Measurements from ENCODE around the gene RAPGEF3.

The RAPGEF3 gene

DNA sequence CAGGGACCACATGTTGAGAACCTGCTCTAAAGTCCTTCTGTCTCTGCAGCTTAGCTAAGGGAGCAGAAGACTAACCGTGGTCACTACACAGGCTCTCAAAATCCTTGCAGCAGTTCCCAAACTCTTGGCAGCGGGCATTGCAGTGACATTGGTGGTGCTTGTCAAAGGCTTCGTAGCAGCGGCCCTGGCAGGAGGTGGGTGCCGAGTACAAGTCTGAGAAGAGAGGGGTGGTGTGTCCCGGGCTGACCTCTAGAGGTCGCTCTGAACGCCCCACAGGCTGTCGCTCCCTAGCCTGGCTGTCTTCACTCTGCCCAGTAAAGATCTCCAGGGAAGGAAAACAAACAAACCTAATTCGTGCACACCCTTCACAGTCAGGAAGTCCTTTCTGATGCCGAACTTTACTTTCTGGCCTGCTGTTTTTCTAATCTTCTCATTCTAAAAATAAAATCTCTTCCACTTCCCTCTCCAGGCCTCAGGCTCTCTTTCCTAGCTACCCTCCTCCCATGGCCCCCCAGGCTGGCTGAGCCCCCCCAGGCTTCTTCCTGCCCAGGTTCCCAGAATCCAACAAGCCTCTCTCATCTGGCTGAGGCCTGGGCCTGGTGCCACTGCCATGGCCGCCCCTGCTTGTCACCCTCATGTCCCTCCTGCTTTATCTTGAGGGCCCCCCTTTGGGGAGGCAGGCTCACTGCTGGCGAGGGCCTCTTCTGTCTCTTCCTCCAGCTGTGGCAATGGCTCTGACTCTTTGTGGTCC is 41.1 kb downstream of the RAPGEF3 start:
- ATAC-seq = peak; percentile 94
- TF ChIP-seq ZNF70 (CRISPR knock-in tag; IDR thresholded peaks at IDR 0.05) (no peak), ZFP3 (CRISPR knock-in tag; IDR thresholded peaks at IDR 0.05) (no peak)
- TF ChIP-seq, protein P1, sequence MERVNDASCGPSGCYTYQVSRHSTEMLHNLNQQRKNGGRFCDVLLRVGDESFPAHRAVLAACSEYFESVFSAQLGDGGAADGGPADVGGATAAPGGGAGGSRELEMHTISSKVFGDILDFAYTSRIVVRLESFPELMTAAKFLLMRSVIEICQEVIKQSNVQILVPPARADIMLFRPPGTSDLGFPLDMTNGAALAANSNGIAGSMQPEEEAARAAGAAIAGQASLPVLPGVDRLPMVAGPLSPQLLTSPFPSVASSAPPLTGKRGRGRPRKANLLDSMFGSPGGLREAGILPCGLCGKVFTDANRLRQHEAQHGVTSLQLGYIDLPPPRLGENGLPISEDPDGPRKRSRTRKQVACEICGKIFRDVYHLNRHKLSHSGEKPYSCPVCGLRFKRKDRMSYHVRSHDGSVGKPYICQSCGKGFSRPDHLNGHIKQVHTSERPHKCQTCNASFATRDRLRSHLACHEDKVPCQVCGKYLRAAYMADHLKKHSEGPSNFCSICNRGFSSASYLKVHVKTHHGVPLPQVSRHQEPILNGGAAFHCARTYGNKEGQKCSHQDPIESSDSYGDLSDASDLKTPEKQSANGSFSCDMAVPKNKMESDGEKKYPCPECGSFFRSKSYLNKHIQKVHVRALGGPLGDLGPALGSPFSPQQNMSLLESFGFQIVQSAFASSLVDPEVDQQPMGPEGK (CRISPR knock-in tag; IDR thresholded peaks at IDR 0.05; ENCODE audit: borderline replicate concordance) = 0 out of 2 replicates have a peak, but pooled peaks have one; percentile 27

DNA sequence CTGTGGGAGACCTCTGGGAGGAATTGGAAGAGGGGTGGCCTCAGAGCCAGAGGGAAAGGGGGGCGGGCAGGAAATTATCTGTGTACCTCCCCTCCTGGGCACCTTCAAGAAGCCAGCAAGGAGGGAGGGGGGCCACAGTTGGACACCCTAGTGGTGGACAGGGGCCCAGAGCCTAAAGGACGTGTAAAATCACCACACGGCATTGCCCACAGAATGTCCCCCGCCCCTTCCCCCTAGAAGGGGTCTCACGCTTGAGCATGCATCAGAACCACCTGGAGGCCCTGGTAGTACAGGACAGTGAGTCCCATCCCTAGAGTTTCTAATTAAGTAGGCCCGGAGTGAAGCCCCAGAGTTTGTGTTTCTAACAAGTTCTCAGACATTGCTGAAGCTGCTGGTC is 41.6 kb downstream of the RAPGEF3 start:
- TF ChIP-seq ZNF70 (CRISPR knock-in tag; IDR thresholded peaks at IDR 0.05) (no peak), ZFP30 (CRISPR knock-in tag; IDR thresholded peaks at IDR 0.05) (no peak), BACH2 (CRISPR knock-in tag; IDR thresholded peaks at IDR 0.05; ENCODE audit: borderline replicate concordance) (no peak), ZNF8 (CRISPR knock-in tag; IDR thresholded peaks at IDR 0.05) (no peak), ZNF565 (CRISPR knock-in tag; conservative IDR thresholded peaks at IDR 0.05; ENCODE audit: low read depth) (no peak), ZFP3 (CRISPR knock-in tag; IDR thresholded peaks at IDR 0.05) (no peak), OSR1 (CRISPR knock-in tag; IDR thresholded peaks at IDR 0.05) (no peak), CSDC2 (CRISPR knock-in tag; IDR thresholded peaks at IDR 0.05) (no peak), ARNTL (CRISPR knock-in tag; IDR thresholded peaks at IDR 0.05; ENCODE audit: borderline replicate concordance, low read depth) (no peak), SNAI2 (CRISPR knock-in tag; IDR thresholded peaks at IDR 0.05) (no peak), ISL1 (CRISPR knock-in tag; IDR thresholded peaks at IDR 0.05) (no peak), ESRRG (CRISPR knock-in tag; IDR thresholded peaks at IDR 0.05) (no peak), PPARA (CRISPR knock-in tag; IDR thresholded peaks at IDR 0.05; ENCODE audit: borderline replicate concordance) (no peak), TCF4 (CRISPR knock-in tag; IDR thresholded peaks at IDR 0.05; ENCODE audit: borderline replicate concordance) (no peak)
- TF ChIP-seq, protein P2, sequence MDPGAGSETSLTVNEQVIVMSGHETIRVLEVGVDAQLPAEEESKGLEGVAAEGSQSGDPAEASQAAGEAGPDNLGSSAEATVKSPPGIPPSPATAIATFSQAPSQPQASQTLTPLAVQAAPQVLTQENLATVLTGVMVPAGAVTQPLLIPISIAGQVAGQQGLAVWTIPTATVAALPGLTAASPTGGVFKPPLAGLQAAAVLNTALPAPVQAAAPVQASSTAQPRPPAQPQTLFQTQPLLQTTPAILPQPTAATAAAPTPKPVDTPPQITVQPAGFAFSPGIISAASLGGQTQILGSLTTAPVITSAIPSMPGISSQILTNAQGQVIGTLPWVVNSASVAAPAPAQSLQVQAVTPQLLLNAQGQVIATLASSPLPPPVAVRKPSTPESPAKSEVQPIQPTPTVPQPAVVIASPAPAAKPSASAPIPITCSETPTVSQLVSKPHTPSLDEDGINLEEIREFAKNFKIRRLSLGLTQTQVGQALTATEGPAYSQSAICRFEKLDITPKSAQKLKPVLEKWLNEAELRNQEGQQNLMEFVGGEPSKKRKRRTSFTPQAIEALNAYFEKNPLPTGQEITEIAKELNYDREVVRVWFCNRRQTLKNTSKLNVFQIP (CRISPR knock-in tag; IDR thresholded peaks at IDR 0.05; ENCODE audit: borderline replicate concordance, low read depth) = no peak
- TF ChIP-seq, protein P3, sequence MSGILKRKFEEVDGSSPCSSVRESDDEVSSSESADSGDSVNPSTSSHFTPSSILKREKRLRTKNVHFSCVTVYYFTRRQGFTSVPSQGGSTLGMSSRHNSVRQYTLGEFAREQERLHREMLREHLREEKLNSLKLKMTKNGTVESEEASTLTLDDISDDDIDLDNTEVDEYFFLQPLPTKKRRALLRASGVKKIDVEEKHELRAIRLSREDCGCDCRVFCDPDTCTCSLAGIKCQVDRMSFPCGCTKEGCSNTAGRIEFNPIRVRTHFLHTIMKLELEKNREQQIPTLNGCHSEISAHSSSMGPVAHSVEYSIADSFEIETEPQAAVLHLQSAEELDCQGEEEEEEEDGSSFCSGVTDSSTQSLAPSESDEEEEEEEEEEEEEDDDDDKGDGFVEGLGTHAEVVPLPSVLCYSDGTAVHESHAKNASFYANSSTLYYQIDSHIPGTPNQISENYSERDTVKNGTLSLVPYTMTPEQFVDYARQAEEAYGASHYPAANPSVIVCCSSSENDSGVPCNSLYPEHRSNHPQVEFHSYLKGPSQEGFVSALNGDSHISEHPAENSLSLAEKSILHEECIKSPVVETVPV (CRISPR knock-in tag; IDR thresholded peaks at IDR 0.05) = no peak
- TF ChIP-seq, protein P4, sequence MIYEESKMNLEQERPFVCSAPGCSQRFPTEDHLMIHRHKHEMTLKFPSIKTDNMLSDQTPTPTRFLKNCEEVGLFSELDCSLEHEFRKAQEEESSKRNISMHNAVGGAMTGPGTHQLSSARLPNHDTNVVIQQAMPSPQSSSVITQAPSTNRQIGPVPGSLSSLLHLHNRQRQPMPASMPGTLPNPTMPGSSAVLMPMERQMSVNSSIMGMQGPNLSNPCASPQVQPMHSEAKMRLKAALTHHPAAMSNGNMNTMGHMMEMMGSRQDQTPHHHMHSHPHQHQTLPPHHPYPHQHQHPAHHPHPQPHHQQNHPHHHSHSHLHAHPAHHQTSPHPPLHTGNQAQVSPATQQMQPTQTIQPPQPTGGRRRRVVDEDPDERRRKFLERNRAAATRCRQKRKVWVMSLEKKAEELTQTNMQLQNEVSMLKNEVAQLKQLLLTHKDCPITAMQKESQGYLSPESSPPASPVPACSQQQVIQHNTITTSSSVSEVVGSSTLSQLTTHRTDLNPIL (CRISPR knock-in tag; IDR thresholded peaks at IDR 0.05; ENCODE audit: low read depth) = no peak
- TF ChIP-seq, protein P1 (CRISPR knock-in tag; IDR thresholded peaks at IDR 0.05; ENCODE audit: borderline replicate concordance) = no peak
- TF ChIP-seq, protein P5, sequence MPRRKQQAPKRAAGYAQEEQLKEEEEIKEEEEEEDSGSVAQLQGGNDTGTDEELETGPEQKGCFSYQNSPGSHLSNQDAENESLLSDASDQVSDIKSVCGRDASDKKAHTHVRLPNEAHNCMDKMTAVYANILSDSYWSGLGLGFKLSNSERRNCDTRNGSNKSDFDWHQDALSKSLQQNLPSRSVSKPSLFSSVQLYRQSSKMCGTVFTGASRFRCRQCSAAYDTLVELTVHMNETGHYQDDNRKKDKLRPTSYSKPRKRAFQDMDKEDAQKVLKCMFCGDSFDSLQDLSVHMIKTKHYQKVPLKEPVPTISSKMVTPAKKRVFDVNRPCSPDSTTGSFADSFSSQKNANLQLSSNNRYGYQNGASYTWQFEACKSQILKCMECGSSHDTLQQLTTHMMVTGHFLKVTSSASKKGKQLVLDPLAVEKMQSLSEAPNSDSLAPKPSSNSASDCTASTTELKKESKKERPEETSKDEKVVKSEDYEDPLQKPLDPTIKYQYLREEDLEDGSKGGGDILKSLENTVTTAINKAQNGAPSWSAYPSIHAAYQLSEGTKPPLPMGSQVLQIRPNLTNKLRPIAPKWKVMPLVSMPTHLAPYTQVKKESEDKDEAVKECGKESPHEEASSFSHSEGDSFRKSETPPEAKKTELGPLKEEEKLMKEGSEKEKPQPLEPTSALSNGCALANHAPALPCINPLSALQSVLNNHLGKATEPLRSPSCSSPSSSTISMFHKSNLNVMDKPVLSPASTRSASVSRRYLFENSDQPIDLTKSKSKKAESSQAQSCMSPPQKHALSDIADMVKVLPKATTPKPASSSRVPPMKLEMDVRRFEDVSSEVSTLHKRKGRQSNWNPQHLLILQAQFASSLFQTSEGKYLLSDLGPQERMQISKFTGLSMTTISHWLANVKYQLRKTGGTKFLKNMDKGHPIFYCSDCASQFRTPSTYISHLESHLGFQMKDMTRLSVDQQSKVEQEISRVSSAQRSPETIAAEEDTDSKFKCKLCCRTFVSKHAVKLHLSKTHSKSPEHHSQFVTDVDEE (CRISPR knock-in tag; IDR thresholded peaks at IDR 0.05) = no peak
- ATAC-seq = no peak
